GM12874 (cell line): ENCODE results near the gene KCNAB1.

Experiments used
- TF ChIP-seq, protein P1 (sequence below): IDR thresholded peaks from 2 replicates; pipeline ENCODE4 v1.5.1; 2011; ENCODE audit warnings: low read depth, mild to moderate bottlenecking, control low read depth, low read length, moderate library complexity; ENCODE audit not compliant: insufficient read depth

KCNAB1 gene

DNA sequence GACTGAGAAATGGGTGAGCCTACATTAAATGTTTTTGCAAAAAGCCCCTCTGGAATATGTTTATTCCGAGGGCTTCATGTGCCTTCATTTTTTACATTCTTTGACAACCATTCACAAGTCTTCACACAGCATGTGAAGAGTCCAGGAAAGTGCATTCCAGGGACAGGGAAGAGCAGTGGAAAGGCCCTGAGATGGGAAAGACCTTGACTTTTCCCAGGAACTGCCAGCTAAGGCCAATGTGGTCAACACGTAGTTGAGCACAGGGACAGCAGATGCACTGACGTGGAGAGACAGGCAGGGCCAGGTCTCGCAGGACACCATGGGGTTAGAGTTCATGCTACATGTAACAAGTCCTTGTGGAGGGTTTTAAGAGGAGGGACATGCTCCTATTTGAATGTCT is 412.8 kb downstream of the KCNAB1 start:
- TF ChIP-seq, protein P1, sequence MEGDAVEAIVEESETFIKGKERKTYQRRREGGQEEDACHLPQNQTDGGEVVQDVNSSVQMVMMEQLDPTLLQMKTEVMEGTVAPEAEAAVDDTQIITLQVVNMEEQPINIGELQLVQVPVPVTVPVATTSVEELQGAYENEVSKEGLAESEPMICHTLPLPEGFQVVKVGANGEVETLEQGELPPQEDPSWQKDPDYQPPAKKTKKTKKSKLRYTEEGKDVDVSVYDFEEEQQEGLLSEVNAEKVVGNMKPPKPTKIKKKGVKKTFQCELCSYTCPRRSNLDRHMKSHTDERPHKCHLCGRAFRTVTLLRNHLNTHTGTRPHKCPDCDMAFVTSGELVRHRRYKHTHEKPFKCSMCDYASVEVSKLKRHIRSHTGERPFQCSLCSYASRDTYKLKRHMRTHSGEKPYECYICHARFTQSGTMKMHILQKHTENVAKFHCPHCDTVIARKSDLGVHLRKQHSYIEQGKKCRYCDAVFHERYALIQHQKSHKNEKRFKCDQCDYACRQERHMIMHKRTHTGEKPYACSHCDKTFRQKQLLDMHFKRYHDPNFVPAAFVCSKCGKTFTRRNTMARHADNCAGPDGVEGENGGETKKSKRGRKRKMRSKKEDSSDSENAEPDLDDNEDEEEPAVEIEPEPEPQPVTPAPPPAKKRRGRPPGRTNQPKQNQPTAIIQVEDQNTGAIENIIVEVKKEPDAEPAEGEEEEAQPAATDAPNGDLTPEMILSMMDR, result no peak

DNA sequence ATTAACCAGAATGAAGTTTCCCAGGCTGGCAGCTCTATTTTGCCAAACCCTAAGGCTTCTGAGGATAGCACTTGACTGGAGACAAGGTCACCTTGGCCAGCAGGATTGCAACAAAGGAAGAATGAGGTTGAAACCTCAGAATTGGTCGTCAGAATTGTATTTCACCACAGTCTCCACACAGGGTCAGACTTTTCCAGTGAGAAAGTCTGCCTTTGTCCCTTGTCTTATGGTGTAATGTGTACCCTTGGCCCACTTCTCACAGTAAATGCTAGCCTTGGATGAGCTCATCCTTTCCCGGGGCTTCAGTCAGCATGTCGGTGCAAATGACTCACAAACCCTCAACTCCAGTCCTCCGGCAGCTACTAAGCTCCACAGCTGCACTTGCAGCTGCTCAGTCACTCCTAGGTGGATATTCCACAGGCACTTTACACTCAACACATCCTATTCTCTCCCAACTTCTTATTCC is 414.8 kb downstream of the KCNAB1 start:
- TF ChIP-seq, protein P1, result no peak

DNA sequence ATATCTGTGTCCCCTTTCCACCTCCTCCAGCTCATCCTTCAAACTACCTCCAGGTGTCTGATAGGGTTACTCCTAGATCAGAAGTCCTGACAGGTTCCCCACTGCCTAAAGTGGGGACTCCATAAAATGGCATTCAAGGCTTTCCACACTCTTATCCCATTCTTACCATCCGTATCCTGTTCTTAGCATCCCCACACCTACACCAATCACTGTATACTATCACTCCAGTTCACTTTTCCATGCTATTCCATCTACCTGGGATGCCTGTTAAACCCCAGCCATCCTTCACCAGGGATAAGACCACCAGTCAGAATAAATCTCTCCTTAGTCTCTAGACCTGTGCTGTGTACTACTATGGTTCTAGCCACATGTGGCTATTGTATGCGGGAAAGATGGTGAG is 415.4 kb downstream of the KCNAB1 start:
- TF ChIP-seq, protein P1, result no peak

DNA sequence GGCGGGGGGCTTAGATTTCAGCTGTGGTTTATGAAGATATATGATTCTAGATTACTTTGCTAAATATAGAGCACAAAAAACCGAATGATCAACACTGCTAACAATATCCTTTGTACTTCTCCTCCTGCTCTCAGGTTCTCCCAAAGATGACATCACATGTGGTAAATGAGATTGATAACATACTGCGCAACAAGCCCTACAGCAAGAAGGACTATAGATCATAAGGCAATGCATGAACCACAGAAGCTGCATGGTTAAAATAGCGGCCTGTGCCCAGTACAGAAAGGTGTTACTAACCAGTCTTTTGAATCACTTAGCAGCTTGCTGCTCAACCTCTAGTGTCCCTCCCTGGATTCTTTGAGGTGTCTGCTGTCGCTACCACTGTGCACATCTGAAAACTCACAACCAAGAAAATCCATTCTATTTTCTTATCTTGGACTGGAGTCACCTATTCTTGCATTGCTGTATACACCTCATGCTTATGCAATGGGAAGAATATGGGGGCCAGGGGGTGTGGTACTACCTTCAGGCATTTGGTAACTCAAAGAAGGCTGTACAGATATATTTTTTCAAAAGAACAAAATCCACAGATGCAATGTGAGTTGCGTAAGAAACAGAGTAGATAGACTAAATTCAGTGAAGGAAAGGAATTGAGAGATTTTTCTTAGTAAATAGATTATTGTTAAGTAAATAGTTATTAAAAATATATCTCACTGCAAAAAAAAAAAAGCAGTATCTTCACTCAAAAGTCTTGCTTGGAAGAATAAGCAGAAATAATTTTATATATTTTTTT is 416.3 kb downstream of the KCNAB1 start:
- TF ChIP-seq, protein P1, result no peak

DNA sequence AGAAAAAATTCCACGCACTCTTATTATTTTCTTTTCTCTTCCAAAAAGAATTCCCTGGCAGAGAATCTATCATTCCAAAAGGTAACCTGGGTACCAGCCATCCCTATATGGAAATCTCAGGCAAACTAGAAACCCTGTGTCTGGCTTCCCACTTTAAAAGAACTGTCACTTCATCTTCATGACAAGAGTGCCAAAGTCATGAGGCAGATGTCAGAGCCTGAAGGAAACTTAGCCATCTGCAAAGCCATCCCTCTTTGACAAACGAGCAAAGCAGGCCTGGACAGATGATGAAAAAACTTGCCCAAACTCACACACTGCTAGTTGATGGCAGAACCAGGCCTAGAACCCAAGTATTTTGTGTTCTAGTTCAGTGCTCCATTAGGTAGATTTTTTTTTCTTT is 418.7 kb downstream of the KCNAB1 start:
- TF ChIP-seq, protein P1, result no peak

DNA sequence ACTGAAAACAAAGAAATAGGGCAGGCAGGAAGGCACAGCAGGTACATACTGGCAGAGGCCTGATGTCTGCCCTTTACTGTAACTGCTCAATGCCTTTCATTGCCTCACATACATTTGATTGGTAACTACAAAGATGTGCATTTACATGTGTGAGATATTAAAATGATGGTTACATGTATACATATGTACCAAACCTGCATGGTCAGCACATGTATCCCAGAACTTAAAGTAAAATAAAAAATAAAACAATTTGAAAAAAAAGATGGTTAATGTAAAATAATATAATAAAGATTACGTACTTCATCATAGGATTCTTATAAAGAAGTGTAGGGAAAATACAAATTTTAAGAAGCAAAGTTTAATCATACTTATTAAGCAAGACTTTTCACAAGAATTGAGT is 419.4 kb downstream of the KCNAB1 start:
- TF ChIP-seq, protein P1, result no peak

DNA sequence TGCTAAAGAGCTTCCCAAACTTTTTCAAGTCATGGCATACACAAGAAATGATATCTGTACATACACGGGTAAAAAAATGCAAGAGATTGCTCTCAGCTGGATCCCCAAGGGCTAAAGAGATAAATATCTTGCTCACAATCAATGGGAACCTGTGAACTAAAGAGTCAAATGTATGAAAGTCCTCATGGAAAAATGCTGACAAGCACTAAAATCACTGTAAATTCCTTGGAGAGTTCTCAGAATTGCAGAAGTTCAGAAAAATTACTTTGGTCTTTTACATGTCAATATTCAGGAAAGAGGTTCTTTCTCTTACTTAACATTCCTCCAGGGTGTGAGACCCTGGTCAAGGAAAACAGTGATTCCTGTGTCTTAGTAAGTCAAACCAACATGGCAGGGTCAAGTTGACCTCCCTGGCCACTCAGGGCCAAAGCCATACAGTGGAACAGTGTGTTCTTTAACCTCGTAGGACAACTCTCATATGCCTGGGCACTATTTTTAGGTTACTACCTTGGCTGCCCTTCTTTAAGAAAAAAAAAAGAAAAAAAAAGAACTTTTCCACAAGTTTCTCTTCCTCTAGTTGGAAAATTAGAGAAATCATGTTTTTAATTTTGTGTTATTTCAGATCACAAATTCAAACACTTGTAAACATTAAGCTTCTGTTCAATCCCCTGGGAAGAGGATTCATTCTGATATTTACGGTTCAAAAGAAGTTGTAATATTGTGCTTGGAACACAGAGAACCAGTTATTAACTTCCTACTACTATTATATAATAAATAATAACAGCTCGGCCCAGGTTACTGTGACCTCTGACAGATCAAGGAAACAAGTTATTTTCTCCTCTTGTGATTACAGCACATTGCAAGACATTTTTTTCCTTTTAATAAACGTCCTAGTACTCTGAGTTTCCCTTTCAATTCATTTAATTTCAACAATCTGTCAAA is 422.0 kb downstream of the KCNAB1 start:
- TF ChIP-seq, protein P1, result no peak
